Testis (tissue), 2 donors: Measurements from ENCODE around the gene DSE.

Experiments
- POLR2A ChIP-seq: fragments of 450-650 bp; IDR thresholded peaks from one replicate; pipeline ENCODE4 v1.6.1; 2017; ENCODE audit warnings: antibody characterized with exemption, mild to moderate bottlenecking, moderate library complexity
- TF ChIP-seq, protein P1 (sequence below), 3 experiments: fragments of 450-650 bp in 2 of 3; fragments of 200-600 bp in 1 of 3; sonication (generic) in 1 of 3; IDR thresholded peaks; one replicate each; pipeline ENCODE4 v1.5.1; 2016 to 2019; ENCODE audit warnings: antibody characterized with exemption in 3 of 3, mild to moderate bottlenecking in 2 of 3, moderate library complexity in 1 of 3

DNA sequence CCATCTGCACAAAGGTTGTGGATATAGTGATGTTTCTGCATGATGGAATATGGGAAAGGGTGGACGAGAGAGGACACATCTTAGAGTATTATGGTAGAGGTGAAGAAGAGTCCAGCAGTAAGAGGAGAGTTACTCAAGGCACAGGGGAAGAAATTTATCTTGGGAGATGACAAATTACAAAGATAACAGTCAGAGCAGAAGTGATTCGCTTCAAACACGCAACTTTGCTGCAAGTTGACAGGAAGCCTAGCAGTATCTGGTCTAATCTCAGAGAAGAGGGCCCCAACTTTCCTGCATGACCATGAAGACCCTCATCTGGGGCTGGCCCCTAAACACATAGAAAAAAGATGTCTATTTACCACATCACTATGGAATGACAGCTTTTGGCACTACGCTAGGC, 89.2 kb downstream of the DSE start:
- TF ChIP-seq, protein P1, sequence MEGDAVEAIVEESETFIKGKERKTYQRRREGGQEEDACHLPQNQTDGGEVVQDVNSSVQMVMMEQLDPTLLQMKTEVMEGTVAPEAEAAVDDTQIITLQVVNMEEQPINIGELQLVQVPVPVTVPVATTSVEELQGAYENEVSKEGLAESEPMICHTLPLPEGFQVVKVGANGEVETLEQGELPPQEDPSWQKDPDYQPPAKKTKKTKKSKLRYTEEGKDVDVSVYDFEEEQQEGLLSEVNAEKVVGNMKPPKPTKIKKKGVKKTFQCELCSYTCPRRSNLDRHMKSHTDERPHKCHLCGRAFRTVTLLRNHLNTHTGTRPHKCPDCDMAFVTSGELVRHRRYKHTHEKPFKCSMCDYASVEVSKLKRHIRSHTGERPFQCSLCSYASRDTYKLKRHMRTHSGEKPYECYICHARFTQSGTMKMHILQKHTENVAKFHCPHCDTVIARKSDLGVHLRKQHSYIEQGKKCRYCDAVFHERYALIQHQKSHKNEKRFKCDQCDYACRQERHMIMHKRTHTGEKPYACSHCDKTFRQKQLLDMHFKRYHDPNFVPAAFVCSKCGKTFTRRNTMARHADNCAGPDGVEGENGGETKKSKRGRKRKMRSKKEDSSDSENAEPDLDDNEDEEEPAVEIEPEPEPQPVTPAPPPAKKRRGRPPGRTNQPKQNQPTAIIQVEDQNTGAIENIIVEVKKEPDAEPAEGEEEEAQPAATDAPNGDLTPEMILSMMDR (IDR thresholded peaks at IDR 0.05) = no peak
- no peak for TF ChIP-seq POLR2A
